GM10248 (cell line): ENCODE results near the gene FBXO11.

Experiments
- CTCF ChIA-PET: fragments of 300-600 bp; sonication (Branson Sonifier 250); formaldehyde crosslinking; extraction: SDS; loops from one replicate; lab custom pipeline; 2021; ENCODE audit warnings: antibody characterized with exemption; lab: Yijun Ruan, JAX
- POLR2A ChIA-PET: fragments of 350-650 bp; sonication (Branson Sonifier 250); formaldehyde crosslinking; extraction: SDS; loops from one replicate; lab custom pipeline; 2020; ENCODE audit warnings: antibody characterized with exemption; lab: Yijun Ruan, JAX
- DNase-seq: peaks from one replicate; pipeline ENCODE4 v3.0.0; 2012; ENCODE audit errors: extremely low spot score
- CTCF ChIP-seq: IDR thresholded peaks from 2 replicates; pipeline ENCODE4 v1.5.1; 2012; ENCODE audit warnings: mild to moderate bottlenecking, low read depth; ENCODE audit errors: extremely low read depth, missing control alignments, control extremely low read depth

FBXO11 gene

GRCh38 chr2:47741101-47741500 lies 165.2 kb downstream of the FBXO11 start:
- DNase-seq = no peak
- TF ChIP-seq CTCF = no peak
- ChIA-PET POLR2A (no interaction called here), CTCF (interaction anchor here (1.1 to 2.3 kb wide), 6 partner anchors 9 to 43 kb away, joined by 3 to 8 read pairs (median 4); no protein-coding TSS in a partner anchor)
